GM19025 (cell line): Measurements from ENCODE around the gene LTBP1.

Source experiments
- ATAC-seq: cut with Tn5 transposase; IDR thresholded peaks from one replicate; pipeline ENCODE4 v1.9.1; 2021; ENCODE audit warnings: mild to moderate bottlenecking, low read depth, moderate library complexity; ENCODE audit not compliant: unreplicated experiment

Gene LTBP1

GRCh38 chr2:33106115-33106514, 159.4 kb downstream of the LTBP1 start:
- no peak for ATAC-seq

- ATAC-seq = no peak
These were observed 161.1 kb downstream of the LTBP1 start for GRCh38 chr2:33107690-33108482.

DNA sequence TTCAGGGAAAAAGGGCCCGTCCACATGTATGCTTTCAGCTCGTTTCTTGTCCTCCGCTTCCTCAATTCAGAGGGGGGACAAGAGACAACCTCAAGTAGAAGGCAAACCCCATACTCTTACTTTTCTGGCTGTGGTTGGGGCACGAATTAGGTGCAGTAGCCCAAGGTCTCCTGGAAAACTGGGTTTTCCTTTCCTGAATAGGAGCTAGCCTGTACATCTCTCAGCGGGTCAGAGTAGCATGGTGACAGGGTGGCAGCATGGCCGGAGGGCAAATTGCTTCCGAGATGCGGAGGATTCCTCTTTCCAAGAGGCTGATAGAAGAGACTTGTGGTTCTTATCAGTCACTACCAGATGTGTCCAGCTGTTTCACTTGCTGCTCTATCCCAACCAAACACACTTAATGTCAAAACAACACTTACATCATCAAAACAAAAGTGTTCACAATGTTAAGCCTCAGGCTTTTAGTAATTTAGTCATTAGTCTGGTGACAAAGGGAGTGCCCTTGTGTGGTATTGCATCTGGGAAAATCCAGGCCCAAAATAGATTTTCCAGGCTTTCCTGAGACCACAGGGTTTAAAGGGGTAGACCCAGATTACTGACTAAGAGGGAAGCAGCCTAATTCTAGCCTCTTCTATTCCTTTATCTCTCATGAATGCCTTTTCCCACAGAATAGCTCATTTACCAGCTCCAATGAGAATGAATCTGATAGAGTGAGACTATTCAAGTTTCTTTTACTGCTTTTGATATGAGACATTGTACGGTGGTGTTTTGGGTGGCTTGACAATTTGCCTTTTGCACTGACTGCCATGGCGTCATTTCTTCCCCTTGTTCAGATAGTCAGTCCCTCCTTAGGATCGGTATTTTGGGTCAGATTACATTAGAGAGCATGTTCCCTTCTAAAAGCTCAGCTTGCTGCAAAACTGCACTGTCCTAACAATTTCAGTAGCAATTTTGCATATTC, 162.0 kb downstream of the LTBP1 start:
- no peak for ATAC-seq

- ATAC-seq = no peak
These were observed 163.7 kb downstream of the LTBP1 start for GRCh38 chr2:33110461-33110860.

DNA sequence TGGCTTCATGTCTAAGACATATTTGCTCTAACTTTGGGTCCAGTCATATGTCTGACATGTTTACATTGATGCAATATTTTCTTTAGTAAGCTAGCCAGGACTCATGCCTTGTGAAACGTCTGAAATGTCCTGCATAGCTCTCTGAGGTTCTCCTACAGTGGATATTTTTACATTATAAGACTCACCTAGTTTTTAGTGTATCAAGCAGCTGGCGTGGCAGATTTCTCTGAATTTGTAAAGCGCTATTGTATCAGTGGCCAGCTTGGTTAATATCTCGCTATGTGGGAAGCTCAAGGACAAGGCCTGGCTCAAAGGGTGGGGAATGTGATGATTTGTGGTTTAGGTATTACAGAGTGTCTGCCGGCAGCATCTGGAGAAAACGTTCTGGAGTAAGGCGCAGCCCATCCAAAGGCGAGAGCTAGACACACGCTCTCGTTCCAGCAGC, 164.3 kb downstream of the LTBP1 start:
- no peak for ATAC-seq

GRCh38 chr2:33115196-33115595, 168.4 kb downstream of the LTBP1 start:
- ATAC-seq = no peak

GRCh38 chr2:33115728-33116127, 169.0 kb downstream of the LTBP1 start:
- ATAC-seq = no peak

DNA sequence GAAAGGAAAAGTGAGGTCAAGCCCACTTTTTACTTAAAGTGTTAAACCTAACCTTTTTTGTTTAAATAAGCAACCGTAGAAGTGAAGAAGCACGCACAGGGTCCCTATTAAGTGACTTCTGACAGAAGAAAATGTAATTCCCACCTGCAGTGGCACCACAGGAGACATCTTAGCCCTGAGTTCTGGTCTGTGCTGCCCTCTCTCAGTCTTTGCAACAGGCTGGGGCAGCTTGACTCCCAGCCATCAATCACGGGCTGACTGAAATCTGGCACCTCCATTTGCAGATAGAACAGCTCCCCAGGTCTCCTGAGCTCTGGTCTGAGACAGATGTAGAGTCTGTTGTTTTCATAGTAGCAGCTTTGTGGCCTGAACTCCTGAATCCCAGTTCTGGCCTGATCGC, 170.0 kb downstream of the LTBP1 start:
- no peak for ATAC-seq

DNA sequence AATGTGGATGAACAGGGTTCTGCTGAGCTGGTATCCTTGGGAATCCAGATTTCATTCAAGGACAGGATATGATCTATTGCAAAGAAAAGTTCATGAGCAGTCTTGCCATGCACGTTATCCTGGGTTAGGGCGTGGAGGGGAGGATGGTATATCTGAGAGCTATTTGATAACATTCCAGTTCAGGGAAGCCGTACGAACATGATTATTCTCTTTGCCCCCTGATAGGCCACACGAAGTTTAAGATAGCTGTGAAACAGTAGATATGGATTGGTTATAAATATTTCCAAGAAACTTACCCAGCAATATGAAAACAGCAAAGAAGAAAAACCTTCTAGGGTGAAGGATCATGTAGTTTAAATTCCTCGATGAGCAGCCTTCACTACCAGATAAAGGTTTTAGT, 171.9 kb downstream of the LTBP1 start:
- no peak for ATAC-seq

DNA sequence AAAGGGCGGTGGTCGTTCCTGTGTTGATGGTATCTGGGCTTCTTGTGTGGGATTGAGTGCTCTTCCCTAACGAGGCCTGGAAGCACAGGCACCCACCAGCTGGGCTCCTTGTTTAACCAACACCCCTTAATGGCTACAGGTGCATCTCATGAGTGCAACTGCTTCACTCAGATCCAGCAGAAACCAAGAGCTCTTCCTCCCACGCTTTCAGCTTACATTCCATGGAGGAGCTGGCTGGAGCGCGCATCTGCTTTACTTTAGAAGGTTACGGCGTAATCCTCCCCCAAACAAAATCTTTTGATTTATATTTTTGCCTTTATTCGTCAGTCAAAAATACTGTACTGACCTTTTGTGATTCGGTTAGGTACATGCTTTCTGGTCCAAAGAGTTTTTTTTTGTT, 174.7 kb downstream of the LTBP1 start:
- no peak for ATAC-seq

DNA sequence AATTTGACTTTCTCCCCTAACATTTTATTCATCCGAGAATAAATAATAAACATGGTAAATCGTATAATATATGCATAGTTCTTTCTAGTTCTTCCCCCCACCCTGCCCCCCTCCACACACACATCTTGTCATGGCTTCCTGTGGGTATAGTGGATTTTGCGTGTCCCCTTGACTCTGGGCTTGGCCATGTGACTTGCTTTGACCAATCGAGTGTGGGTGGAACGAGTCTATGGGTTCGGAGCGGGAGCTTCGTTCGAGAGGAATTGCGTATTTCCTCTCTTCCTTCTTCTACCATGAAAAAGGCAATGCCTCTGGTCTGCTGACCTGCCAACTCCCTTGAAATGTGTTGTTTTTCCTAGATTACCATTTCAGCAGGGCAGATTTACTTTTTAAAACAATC, 175.2 kb downstream of the LTBP1 start:
- no peak for ATAC-seq

DNA sequence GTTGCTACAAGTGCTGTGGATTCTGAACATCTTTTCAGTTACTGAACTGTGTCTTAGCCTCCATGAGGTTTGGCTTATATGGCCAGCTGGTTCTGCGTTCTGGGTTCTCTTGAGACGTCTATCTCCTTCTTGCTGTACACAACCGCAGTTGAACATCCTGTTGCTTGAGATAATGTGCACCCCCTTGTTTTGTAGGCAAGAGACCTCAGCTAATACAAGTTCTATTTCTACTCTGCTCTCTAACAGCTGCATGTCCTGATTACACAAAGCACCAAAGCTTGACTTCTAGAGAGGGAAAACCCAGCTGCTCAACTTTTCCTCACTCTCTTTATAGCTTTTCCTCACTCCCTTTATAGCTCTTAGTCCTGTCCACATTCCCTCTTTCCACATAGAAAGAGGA, 176.0 kb downstream of the LTBP1 start:
- ATAC-seq = no peak

- no peak for ATAC-seq
These were observed 176.5 kb downstream of the LTBP1 start for GRCh38 chr2:33123216-33123615.

DNA sequence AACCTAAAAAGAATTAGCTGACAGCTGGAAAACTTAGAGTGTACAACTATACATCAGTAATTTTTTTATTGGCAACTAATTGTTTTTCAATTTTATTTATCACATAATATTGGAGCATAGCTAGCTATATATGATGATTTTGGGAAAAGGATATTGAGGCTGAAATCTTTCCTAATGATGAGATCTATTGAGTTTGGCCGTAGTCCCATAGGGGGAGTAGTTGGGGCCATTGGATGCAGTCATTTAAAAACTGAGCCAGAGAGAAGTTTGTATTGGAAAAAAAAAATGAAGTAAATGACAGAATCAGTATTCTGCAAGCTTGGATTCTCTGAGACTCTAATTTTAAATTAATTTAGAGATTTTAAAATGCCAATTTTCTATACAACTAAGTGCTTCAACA, 179.8 kb downstream of the LTBP1 start:
- no peak for ATAC-seq

DNA sequence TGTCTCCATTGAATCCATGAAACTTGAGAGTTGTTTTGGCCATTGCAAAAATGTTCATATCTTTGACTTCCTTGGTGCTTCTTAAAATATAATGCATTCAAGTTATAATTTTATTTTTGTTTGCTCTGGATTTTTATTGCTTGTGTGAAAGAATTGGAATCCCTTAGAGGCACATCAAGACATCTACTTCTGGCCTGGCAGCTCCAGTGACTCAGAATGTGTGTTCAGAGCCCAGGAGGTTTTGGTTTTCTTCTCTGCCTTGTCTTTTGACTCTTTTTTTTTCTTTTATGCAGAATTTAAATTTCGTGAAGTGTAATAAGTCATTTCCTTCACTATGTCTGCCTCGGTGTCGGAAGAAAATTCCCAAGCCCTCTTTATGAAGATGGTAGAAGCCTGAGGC, 180.2 kb downstream of the LTBP1 start:
- ATAC-seq = no peak

DNA sequence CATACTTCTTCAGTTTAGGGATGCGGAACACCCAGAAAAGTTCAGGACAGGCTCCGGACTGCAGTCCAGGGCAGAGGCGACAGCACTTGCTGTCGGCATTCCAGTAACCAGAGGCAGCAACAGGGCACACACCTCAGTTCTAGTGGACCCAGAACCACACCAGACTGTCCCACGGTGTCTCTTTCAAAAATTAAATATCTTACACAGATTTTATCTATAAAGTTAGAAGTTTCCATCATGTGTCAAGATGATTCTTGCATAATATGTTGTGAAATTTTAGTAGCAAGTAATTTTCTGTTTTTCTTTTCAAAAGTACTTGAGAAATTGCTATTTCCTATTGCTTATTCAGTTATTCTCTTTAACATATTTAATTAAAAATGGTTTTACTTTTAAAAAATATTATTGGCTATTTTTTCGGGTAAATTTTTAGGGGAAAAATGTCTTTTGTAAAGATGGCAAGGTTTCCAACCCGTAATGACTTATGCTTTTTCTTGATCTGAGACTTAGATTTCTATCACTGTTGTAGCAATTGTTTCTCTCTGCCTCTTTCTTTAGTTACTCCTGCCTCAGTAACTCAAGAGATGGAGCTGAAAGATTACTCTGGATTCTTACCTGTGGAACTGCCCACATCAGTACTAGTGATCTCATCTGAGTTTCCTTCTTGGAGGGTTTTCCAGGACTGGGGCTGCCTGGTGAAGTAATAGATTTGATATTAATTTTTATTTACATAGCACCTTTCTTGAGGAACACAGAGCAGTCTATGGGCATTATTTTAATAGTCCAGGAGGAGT, 182.7 kb downstream of the LTBP1 start:
- ATAC-seq = no peak

GRCh38 chr2:33130054-33130447, 183.3 kb downstream of the LTBP1 start:
- no peak for ATAC-seq

DNA sequence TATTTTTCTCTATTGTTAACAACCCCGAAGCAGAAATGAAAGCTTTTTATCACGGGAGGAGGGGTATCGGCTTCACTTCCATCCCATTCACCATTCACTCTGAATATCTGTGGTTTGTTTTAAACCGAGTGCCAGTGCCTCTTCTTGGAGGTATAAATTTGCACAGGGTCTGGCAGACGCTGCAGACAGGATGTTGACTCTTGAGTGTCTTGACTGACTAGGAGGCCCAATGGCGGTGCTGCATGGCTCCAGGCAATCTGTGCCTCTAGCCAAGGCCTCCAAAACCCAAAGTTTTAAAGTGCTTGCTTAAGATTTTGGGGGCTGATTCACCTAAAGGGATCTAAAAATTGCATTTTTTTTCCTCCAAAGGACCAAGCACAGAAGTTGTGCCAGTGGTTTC, 183.8 kb downstream of the LTBP1 start:
- ATAC-seq = no peak

- ATAC-seq = no peak
These were observed 184.4 kb downstream of the LTBP1 start for GRCh38 chr2:33131111-33131510.

- no peak for ATAC-seq
These were observed 185.0 kb downstream of the LTBP1 start for GRCh38 chr2:33131749-33132148.

- ATAC-seq = no peak
These were observed 186.8 kb downstream of the LTBP1 start for GRCh38 chr2:33133454-33133952.
